Esophagus squamous epithelium (tissue), 5 donors: ENCODE data around the gene SLCO6A1. TPM values are rescaled to one million over a fixed set of nuclear protein-coding genes. Genes with fewer than 3 reads are reported as not detected.
"Not testable (repeated sequence)": the region's sequence is repeated elsewhere in the genome, so short reads cannot be mapped to it uniquely, and the experiment has no call there.

Experiments used
- DNase-seq: peaks from one replicate; lab custom pipeline; 2025; lab: John Stamatoyannopoulos, UW
- H3K27ac ChIP-seq, 4 donors: fragments of 200-600 bp; sonication (generic); one replicate each; pipeline ENCODE4 v1.5.1; 2016 to 2019; ENCODE audit warnings: mild to moderate bottlenecking in 1 of 4
- H3K27me3 ChIP-seq, 4 donors: fragments of 200-600 bp; sonication (generic); 1 replicate in 3 of 4; 2 replicates in 1 of 4; pipeline versions ENCODE4 v1.5.1 to v1.6.0; 2017 to 2021; ENCODE audit warnings: antibody characterized with exemption in 1 of 4
- H3K36me3 ChIP-seq, 3 donors: fragments of 200-600 bp; sonication (generic); one replicate each; pipeline ENCODE4 v1.5.1; 2016 to 2019
- H3K4me1 ChIP-seq, 3 donors: fragments of 200-600 bp; sonication (generic); one replicate each; pipeline ENCODE4 v1.5.1; 2017 to 2019
- H3K4me3 ChIP-seq, 4 donors: fragments of 200-600 bp; sonication (generic); 1 replicate in 3 of 4; 2 replicates in 1 of 4; pipeline ENCODE4 v1.5.1; 2016 to 2019; ENCODE audit warnings: mild to moderate bottlenecking in 2 of 4, moderate library complexity in 1 of 4
- H3K9me3 ChIP-seq, 3 donors: fragments of 200-600 bp; sonication (generic); one replicate each; pipeline ENCODE4 v1.5.1; 2016 to 2019
- POLR2A ChIP-seq, 4 donors: fragments of 450-650 bp; IDR thresholded peaks; one replicate each; pipeline ENCODE4 v1.6.1; 2017; ENCODE audit warnings: antibody characterized with exemption in 4 of 4, mild to moderate bottlenecking in 4 of 4, moderate library complexity in 3 of 4
- WGBS, 2 donors: methylation state at CpG; one replicate each; pipeline ENCODE4 v1.1.5; 2018; 5-methylcytosine and 5-hydroxymethylcytosine counted together
- intact Hi-C: fragments of 100-400 bp; cut with DNase I; formaldehyde crosslinking; loops from one replicate; pipeline ENCODE4 v1.15.0; 2022
- total RNA-seq, 4 donors: library from RNA; depleted of rRNA; stranded (reverse); fragments of >200 nt; gene quantifications; one replicate each; pipeline ENCODE4 v1.1.0, GENCODE V29; 2016
- TF ChIP-seq, protein P1 (sequence below), 6 experiments: fragments of 450-650 bp in 4 of 6; fragments of 200-600 bp in 2 of 6; sonication (generic) in 2 of 6; IDR thresholded peaks; one replicate each; pipeline ENCODE4 v1.5.1; 2016 to 2019; ENCODE audit warnings: antibody characterized with exemption in 6 of 6, mild to moderate bottlenecking in 4 of 6, moderate library complexity in 4 of 6
- donor health status: DM: yes; HTN: yes; CAD: no.

SLCO6A1 gene
- total RNA-seq, 4 donors from 2014 or later: not detected

GRCh38 chr5:102527547-102527946 is 28.7 kb upstream of the SLCO6A1 start:
- Histone ChIP-seq H3K27ac (no peak overlapping the region), H3K27me3 (no peaks in the 10 kb centered on the region), H3K4me1 (no peaks in the 10 kb centered on the region), H3K4me3 (no peak overlapping the region), H3K9me3 (no peaks in the 10 kb centered on the region), H3K36me3 (no peaks in the 10 kb centered on the region)
- DNase-seq: no peak
- intact Hi-C loops: no loop called here
- TF ChIP-seq, protein P1, sequence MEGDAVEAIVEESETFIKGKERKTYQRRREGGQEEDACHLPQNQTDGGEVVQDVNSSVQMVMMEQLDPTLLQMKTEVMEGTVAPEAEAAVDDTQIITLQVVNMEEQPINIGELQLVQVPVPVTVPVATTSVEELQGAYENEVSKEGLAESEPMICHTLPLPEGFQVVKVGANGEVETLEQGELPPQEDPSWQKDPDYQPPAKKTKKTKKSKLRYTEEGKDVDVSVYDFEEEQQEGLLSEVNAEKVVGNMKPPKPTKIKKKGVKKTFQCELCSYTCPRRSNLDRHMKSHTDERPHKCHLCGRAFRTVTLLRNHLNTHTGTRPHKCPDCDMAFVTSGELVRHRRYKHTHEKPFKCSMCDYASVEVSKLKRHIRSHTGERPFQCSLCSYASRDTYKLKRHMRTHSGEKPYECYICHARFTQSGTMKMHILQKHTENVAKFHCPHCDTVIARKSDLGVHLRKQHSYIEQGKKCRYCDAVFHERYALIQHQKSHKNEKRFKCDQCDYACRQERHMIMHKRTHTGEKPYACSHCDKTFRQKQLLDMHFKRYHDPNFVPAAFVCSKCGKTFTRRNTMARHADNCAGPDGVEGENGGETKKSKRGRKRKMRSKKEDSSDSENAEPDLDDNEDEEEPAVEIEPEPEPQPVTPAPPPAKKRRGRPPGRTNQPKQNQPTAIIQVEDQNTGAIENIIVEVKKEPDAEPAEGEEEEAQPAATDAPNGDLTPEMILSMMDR (IDR thresholded peaks at IDR 0.05): no peak
- no peak for TF ChIP-seq POLR2A (IDR thresholded peaks at IDR 0.05)
- 32 to 47% methylated on average over 1 of the region's 1 CpG for WGBS, 2 donors

DNA sequence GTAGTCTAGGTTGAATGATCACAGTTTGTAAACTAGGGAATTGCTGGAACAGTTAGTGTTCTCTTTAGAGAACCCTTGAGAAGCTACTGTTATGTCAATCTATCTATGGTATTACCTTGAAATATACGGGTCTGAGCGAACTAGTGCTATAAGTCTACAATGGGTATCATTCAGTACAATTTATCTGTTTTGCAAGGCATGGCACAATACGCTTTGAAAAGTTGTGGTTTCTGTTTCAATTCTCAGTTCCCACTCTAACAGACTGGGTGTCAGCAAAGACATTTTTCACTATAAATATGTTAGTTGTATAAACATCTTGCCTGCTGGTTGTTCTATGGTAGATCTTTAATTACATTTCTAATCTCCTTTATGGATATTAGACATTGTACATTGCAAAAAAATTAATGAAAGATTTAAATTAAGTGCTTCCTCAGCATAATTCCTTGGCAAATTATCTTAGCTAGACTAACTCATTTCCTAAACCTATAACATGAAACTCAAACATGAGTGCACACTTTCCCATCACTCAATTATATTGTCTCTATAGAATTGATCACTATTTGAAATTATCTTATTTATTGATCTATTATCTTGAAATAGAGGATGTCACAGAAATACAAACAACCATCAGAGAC is 24.9 kb upstream of the SLCO6A1 start:
- DNase-seq: no peak
- H3K27ac ChIP-seq: no peak overlapping the region
- no peaks in the 10 kb centered on the region for H3K27me3 ChIP-seq
- WGBS, 2 donors: 63 to 80% methylated on average over 3 of the region's 3 CpGs
- no peaks in the 10 kb centered on the region for H3K36me3 ChIP-seq
- TF ChIP-seq, protein P1 (IDR thresholded peaks at IDR 0.05): no peak
- no peak for TF ChIP-seq POLR2A (IDR thresholded peaks at IDR 0.05)
- no peaks in the 10 kb centered on the region for H3K9me3 ChIP-seq
- no peak overlapping the region for H3K4me3 ChIP-seq
- H3K4me1 ChIP-seq: no peaks in the 10 kb centered on the region
- intact Hi-C loops: no loop called here

DNA sequence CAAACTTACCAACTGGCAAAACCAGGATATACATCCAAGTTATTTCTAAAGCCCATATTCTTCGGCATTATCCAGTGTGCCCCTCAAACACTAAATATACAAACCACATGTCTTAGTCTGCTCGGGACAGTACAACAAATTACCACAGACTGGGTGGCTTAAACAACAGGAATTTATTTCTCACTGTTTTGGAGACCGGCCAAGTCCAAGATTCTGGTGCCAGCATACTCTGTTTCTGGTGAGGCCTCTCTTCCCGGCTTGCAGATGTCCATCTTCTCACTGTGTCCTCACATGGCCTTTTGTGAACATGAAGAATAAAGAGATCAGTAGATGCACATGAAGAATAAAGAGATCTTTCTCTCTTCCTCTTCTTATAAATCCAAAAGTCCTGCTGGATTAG is 12.9 kb upstream of the SLCO6A1 start:
- 24 to 34% methylated on average over 4 of the region's 4 CpGs for WGBS, 2 donors
- Histone ChIP-seq H3K27ac (no peak overlapping the region), H3K4me1 (no peaks in the 10 kb centered on the region), H3K27me3 (no peaks in the 10 kb centered on the region), H3K9me3 (no peaks in the 10 kb centered on the region), H3K4me3 (no peak overlapping the region), H3K36me3 (no peaks in the 10 kb centered on the region)
- TF ChIP-seq, protein P1 (IDR thresholded peaks at IDR 0.05): no peak
- TF ChIP-seq POLR2A (IDR thresholded peaks at IDR 0.05): no peak
- intact Hi-C loops: no loop called here
- DNase-seq: no peak

GRCh38 chr5:102491261-102491914 is 7.4 kb downstream of the SLCO6A1 start:
- DNase-seq, H3K4me3 ChIP-seq, H3K4me1 ChIP-seq, H3K9me3 ChIP-seq, H3K27me3 ChIP-seq, H3K27ac ChIP-seq, intact Hi-C loops, H3K36me3 ChIP-seq: not testable (repeated sequence)
- WGBS, 2 donors: 92% methylated on average over 3 of the region's 35 CpGs; no CpG with 5 or more reads in 1 of the 2 donors

- intact Hi-C loops: no loop called here
- DNase-seq: no peak
Measured at GRCh38 chr5:102483736-102484135, 15.1 kb downstream of the SLCO6A1 start.

More at GRCh38 chr5:102483736-102484135, 15.1 kb downstream of the SLCO6A1 start:
- H3K9me3 ChIP-seq: no peaks in the 10 kb centered on the region
- no peak overlapping the region for H3K4me3 ChIP-seq
- H3K36me3 ChIP-seq: no peaks in the 10 kb centered on the region
- no peak overlapping the region for H3K27ac ChIP-seq
- 39 to 45% methylated on average over 2 of the region's 2 CpGs for WGBS, 2 donors
- no peaks in the 10 kb centered on the region for H3K4me1 ChIP-seq
- H3K27me3 ChIP-seq: no peaks in the 10 kb centered on the region
- TF ChIP-seq, protein P1 (IDR thresholded peaks at IDR 0.05): no peak
- TF ChIP-seq POLR2A (IDR thresholded peaks at IDR 0.05): no peak
